GM12865 (cell line): ENCODE results near the gene ARHGAP24.

Source experiments
- DNase-seq: peaks from one replicate; pipeline ENCODE4 v3.0.0; 2010; ENCODE audit warnings: low read depth
- H3K4me3 ChIP-seq: 2 replicates; pipeline ENCODE4 v1.5.1; 2011; ENCODE audit warnings: mild to moderate bottlenecking, low read depth, low read length, control low read depth
- TF ChIP-seq, protein P1 (sequence below): IDR thresholded peaks from 2 replicates; pipeline ENCODE4 v1.5.1; 2011; ENCODE audit warnings: low read length, control low read depth, low read depth, inconsistent platforms; ENCODE audit not compliant: insufficient read depth; ENCODE audit errors: missing control alignments

The ARHGAP24 gene

DNA sequence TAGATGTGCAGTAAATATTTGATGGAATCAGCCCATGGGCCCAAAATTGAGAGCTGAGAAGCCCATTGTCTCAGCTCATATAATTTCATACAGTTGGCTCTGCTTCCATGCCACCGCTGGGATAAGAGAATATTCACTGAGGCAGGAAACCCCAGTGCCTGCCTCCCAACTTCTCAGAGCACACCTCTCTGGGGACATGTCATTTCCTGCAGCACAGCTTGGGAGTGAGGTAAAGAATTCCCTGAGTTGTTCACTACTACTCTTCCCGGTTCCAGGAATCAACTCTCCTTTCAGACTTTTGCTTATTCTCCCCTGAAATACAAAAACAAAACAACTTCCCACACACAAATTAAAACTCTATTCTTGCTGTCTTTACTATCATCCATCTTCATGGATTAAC is 495.6 kb downstream of the ARHGAP24 start:
- DNase-seq: no peak
- TF ChIP-seq, protein P1, sequence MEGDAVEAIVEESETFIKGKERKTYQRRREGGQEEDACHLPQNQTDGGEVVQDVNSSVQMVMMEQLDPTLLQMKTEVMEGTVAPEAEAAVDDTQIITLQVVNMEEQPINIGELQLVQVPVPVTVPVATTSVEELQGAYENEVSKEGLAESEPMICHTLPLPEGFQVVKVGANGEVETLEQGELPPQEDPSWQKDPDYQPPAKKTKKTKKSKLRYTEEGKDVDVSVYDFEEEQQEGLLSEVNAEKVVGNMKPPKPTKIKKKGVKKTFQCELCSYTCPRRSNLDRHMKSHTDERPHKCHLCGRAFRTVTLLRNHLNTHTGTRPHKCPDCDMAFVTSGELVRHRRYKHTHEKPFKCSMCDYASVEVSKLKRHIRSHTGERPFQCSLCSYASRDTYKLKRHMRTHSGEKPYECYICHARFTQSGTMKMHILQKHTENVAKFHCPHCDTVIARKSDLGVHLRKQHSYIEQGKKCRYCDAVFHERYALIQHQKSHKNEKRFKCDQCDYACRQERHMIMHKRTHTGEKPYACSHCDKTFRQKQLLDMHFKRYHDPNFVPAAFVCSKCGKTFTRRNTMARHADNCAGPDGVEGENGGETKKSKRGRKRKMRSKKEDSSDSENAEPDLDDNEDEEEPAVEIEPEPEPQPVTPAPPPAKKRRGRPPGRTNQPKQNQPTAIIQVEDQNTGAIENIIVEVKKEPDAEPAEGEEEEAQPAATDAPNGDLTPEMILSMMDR: no peak
- no peak overlapping the region for H3K4me3 ChIP-seq

DNA sequence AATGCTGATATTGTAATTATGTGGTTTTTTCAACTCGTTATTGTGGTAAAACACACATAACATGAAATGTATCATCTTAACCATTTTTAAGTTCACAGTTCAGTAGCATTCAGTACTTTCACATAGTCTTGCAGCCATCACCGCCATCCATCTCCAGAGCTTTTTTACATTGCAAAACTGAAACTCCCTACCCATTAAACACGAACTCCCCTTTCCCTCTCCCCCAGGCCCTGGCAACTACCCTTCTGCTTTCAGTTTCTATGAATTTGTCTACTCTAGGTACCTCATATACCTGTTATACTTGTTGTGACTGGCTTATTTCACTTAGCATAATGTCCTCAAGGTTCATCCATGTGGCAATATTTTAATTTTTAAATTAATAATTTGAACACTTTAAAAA is 504.3 kb downstream of the ARHGAP24 start:
- H3K4me3 ChIP-seq: no peak overlapping the region
- DNase-seq: peak; percentile 73
- TF ChIP-seq, protein P1: no peak

DNA sequence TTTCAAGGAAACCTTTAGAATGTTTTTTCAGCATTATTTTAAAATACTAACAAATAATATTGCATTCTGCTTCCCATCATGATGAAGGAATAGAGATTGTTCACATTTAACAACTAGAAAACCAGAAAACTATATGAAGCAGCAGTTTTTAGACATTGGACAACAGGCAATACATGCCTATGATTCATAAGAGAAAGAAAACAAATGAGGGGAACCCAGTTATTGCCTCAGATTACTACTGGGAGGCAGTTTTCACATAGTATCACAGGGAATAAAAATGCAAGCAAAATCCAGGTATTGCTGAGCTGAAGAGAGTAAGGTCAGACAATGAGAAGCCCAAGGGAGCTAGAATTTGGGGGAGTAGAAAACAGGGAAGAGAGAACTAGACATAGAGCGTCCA is 511.3 kb downstream of the ARHGAP24 start:
- TF ChIP-seq, protein P1: no peak
- DNase-seq: no peak
- H3K4me3 ChIP-seq: no peak overlapping the region

DNA sequence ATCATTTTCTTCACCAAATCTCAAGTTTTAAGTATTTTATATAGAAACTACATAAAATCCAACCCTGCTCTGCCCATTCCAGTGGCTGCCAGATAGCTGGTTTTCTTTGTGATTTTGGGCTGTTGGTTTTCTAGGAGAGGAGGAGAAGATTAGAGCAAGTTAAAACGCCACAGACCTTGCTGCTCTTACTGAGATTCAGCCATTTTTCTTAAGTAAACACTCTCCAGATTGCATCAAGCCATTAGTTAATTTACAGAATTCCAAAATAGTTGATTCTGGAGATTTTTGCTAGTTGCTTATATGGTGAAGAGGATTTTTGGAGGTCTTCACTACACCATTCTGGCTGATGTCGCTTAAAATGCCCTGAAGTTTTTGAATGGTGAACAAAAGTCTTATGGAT is 518.7 kb downstream of the ARHGAP24 start:
- DNase-seq: no peak
- TF ChIP-seq, protein P1: no peak
- H3K4me3 ChIP-seq: no peak overlapping the region

DNA sequence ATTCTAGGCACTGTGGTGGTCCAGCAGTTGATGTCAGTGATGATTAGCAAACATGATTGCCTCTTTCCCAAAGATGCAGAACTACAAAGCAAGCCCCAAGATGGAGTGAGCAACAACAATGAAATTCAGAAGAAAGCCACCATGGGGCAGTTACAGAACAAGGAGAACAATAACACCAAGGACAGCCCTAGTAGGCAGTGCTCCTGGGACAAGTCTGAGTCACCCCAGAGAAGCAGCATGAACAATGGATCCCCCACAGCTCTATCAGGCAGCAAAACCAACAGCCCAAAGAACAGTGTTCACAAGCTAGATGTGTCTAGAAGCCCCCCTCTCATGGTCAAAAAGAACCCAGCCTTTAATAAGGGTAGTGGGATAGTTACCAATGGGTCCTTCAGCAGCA is 519.6 kb downstream of the ARHGAP24 start:
- TF ChIP-seq, protein P1: no peak
- DNase-seq: no peak
- H3K4me3 ChIP-seq: no peak overlapping the region

DNA sequence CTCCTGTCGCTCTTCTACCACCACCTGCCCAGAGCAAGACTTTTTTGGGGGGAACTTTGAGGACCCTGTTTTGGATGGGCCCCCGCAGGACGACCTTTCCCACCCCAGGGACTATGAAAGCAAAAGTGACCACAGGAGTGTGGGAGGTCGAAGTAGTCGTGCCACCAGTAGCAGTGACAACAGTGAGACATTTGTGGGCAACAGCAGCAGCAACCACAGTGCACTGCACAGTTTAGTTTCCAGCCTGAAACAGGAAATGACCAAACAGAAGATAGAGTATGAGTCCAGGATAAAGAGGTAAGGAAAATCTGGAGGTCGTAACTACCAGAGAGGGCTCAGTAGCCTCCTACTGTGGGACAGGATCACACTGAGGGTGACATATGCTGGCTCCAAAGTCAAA is 520.4 kb downstream of the ARHGAP24 start:
- no peak for DNase-seq
- TF ChIP-seq, protein P1: no peak
- no peak overlapping the region for H3K4me3 ChIP-seq

DNA sequence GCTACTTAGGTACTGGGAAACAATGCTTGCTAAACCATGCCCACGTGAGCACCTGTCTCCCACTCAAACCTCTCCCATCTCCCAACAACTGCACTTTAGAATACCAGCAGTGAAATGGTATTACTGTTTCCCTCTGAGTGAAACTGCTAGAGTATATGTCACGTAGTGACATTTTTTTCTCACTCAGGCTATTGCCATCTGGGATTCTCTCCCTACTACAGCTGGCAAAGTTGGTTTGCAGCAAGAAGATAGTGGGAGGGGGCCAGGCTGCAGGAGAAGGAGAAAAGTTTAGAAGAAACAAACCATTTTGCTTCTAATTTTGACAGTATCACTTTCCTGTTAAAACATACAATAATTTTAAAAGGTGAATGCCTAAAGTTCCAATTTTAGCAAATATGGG is 526.6 kb downstream of the ARHGAP24 start:
- no peak for DNase-seq
- H3K4me3 ChIP-seq: no peak overlapping the region
- TF ChIP-seq, protein P1: no peak
